ENCODE measurements around the gene STARD4.
A peak's percentile ranks its signal among the peaks of the same experiment; 100 is the strongest.

STARD4 gene

GRCh38 chr5:111552896-111553295 is 40.6 kb upstream of the STARD4 start:
- no peak overlapping the region for H3K4me3 ChIP-seq (ENCODE audit: low read depth, low read length)
- no peak for TF ChIP-seq CTCF (IDR thresholded peaks at IDR 0.05; ENCODE audit: borderline replicate concordance, insufficient read depth, low read depth, low read length)

GRCh38 chr5:111552492-111552891 is 40.2 kb upstream of the STARD4 start:
- no peak overlapping the region for H3K4me3 ChIP-seq (ENCODE audit: low read depth, low read length)
- TF ChIP-seq CTCF (IDR thresholded peaks at IDR 0.05; ENCODE audit: borderline replicate concordance, insufficient read depth, low read depth, low read length), result no peak

GRCh38 chr5:111551569-111552275 is 39.4 kb upstream of the STARD4 start:
- H3K4me3 ChIP-seq (ENCODE audit: low read depth, low read length), result no peak overlapping the region

GRCh38 chr5:111551161-111551560 is 38.8 kb upstream of the STARD4 start:
- H3K4me3 ChIP-seq (ENCODE audit: low read depth, low read length), result no peak overlapping the region
- no peak for TF ChIP-seq CTCF (IDR thresholded peaks at IDR 0.05; ENCODE audit: borderline replicate concordance, insufficient read depth, low read depth, low read length)

More at GRCh38 chr5:111551569-111552275, 39.4 kb upstream of the STARD4 start:
- TF ChIP-seq CTCF (IDR thresholded peaks at IDR 0.05; ENCODE audit: borderline replicate concordance, insufficient read depth, low read depth, low read length), result no peak

- no peak overlapping the region for H3K4me3 ChIP-seq (ENCODE audit: low read depth, low read length)
- TF ChIP-seq CTCF (IDR thresholded peaks at IDR 0.05; ENCODE audit: borderline replicate concordance, insufficient read depth, low read depth, low read length), result peak; percentile 48
Observed at GRCh38 chr5:111550282-111551020, 38.1 kb upstream of the STARD4 start.

- no peak for TF ChIP-seq CTCF (IDR thresholded peaks at IDR 0.05; ENCODE audit: borderline replicate concordance, insufficient read depth, low read depth, low read length)
- no peak overlapping the region for H3K4me3 ChIP-seq (ENCODE audit: low read depth, low read length)
Observed at GRCh38 chr5:111548992-111549649, 36.8 kb upstream of the STARD4 start.

Data from GM12875 (cell line).